Thyroid gland (tissue), 4 donors: ENCODE results near the gene SRP19. TPM values are rescaled to one million over a fixed set of nuclear protein-coding genes. Genes with fewer than 3 reads are reported as not detected.

Experiments used
- DNase-seq, 2 donors: peaks; one replicate each; pipeline ENCODE4 v3.0.0-alpha.2; 2019
- H3K27ac ChIP-seq, 3 donors: fragments of 200-600 bp; sonication (generic); 1 replicate in 2 of 3; 2 replicates in 1 of 3; pipeline ENCODE4 v1.5.1; 2016 to 2019; ENCODE audit warnings: mild to moderate bottlenecking in 1 of 3, moderate library complexity in 1 of 3
- H3K27me3 ChIP-seq: fragments of 200-600 bp; sonication (generic); one replicate; pipeline ENCODE4 v1.5.1; 2019
- H3K36me3 ChIP-seq, 2 donors: fragments of 200-600 bp; sonication (generic); one replicate each; pipeline ENCODE4 v1.5.1; 2016 to 2019
- H3K4me1 ChIP-seq, 2 donors: fragments of 200-600 bp; sonication (generic); one replicate each; pipeline ENCODE4 v1.5.1; 2017 to 2019
- H3K4me3 ChIP-seq, 3 donors: fragments of 200-600 bp; sonication (generic); replicated peaks in 1 of 3; 1 replicate in 2 of 3; 2 replicates in 1 of 3; pipeline ENCODE4 v1.5.1; 2016; ENCODE audit warnings: mild to moderate bottlenecking in 1 of 3
- H3K9me3 ChIP-seq: fragments of 200-600 bp; sonication (generic); one replicate; pipeline ENCODE4 v1.5.1; 2017
- POLR2A ChIP-seq, 2 donors: fragments of 450-650 bp; IDR thresholded peaks; one replicate each; pipeline ENCODE4 v1.6.1; 2017; ENCODE audit warnings: antibody characterized with exemption in 2 of 2, mild to moderate bottlenecking in 2 of 2, moderate library complexity in 1 of 2
- WGBS, 2 donors: methylation state at CpG; one replicate each; pipeline ENCODE4 v1.1.5; 2017; 5-methylcytosine and 5-hydroxymethylcytosine counted together
- intact Hi-C: fragments of 100-400 bp; cut with DNase I; formaldehyde crosslinking; loops from one replicate; pipeline ENCODE4 v1.15.1; 2023
- total RNA-seq, 4 donors: library from RNA; depleted of rRNA; stranded (reverse); fragments of >200 nt; gene quantifications; one replicate each; pipeline ENCODE4 v1.2.3, GENCODE V29; 2016
- TF ChIP-seq, protein P1 (sequence below), 6 experiments: fragments of 200-600 bp in 3 of 6; fragments of 450-650 bp in 3 of 6; sonication (generic) in 3 of 6; IDR thresholded peaks; one replicate each; pipeline ENCODE4 v1.5.1; 2016 to 2019; ENCODE audit warnings: antibody characterized with exemption in 6 of 6, mild to moderate bottlenecking in 2 of 6, inconsistent platforms in 1 of 6, moderate library complexity in 1 of 6

The SRP19 gene
- total RNA-seq, 4 donors from 2014 or later, result 54.5 to 82.6 (median 76.5) TPM

DNA sequence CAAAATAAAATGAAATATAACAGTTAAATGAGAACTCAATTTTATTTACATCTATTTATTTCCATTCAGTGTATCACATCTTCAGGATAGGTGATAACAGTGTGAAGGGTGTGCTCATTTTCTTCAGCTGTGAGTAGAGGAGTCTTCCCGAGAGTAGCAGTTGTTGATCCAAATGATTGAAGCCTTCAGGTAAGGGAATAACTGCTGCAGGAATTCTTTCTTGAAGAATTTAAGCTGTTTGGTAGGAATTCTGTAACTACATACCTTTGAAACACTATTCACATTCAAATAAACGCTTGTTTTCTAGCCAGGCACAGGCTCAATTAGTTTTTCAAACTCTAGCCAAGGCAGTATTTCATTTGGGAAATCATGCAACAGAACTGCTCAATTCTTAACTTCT lies 15.3 kb downstream of the SRP19 start:
- H3K4me3 ChIP-seq, result no peak overlapping the region
- TF ChIP-seq POLR2A (IDR thresholded peaks at IDR 0.05), result no peak
- TF ChIP-seq, protein P1, sequence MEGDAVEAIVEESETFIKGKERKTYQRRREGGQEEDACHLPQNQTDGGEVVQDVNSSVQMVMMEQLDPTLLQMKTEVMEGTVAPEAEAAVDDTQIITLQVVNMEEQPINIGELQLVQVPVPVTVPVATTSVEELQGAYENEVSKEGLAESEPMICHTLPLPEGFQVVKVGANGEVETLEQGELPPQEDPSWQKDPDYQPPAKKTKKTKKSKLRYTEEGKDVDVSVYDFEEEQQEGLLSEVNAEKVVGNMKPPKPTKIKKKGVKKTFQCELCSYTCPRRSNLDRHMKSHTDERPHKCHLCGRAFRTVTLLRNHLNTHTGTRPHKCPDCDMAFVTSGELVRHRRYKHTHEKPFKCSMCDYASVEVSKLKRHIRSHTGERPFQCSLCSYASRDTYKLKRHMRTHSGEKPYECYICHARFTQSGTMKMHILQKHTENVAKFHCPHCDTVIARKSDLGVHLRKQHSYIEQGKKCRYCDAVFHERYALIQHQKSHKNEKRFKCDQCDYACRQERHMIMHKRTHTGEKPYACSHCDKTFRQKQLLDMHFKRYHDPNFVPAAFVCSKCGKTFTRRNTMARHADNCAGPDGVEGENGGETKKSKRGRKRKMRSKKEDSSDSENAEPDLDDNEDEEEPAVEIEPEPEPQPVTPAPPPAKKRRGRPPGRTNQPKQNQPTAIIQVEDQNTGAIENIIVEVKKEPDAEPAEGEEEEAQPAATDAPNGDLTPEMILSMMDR (IDR thresholded peaks at IDR 0.05), result no peak
- H3K36me3 ChIP-seq, result peaks cover 0 to 7% of the 10 kb centered on the region in 2 donors
- 56 to 76% methylated on average over 2 of the region's 2 CpGs for WGBS, 2 donors
- DNase-seq, result no peak
- H3K9me3 ChIP-seq, result no peaks in the 10 kb centered on the region
- no peaks in the 10 kb centered on the region for H3K27me3 ChIP-seq
- H3K27ac ChIP-seq, result no peak overlapping the region
- peaks cover 0 to 31% of the 10 kb centered on the region in 2 donors for H3K4me1 ChIP-seq
- intact Hi-C loops, result no loop called here

DNA sequence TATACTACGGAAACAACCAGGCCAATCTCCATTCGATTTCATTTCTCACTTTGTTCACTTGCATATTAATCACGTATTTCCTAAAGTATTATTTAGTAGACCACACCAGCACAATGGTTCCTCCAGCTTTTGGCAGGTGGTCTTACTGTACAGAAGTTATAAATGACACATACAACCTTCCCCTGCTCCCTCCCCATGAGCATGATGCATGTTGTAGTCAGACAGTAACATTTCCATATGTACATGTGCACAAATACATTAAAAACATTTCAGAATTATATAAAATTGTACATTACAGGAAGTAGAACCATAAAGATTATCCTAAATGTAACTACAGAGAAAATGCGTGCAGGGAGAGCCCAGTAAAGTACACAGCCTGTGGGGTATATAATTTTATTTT lies 17.0 kb downstream of the SRP19 start:
- intact Hi-C loops, result no loop called here
- TF ChIP-seq POLR2A (IDR thresholded peaks at IDR 0.05), result no peak
- TF ChIP-seq, protein P1 (IDR thresholded peaks at IDR 0.05), result no peak
- peak overlapping the region in 1 of 3 donors; percentile 50 for H3K27ac ChIP-seq
- no peak overlapping the region for H3K4me3 ChIP-seq
- no peaks in the 10 kb centered on the region for H3K27me3 ChIP-seq
- H3K4me1 ChIP-seq, result peaks cover 0 to 33% of the 10 kb centered on the region in 2 donors
- peaks cover 0 to 7% of the 10 kb centered on the region in 2 donors for H3K36me3 ChIP-seq
- H3K9me3 ChIP-seq, result no peaks in the 10 kb centered on the region
- WGBS, 2 donors, result 70 to 92% methylated on average over 4 of the region's 4 CpGs
- DNase-seq, result no peak

DNA sequence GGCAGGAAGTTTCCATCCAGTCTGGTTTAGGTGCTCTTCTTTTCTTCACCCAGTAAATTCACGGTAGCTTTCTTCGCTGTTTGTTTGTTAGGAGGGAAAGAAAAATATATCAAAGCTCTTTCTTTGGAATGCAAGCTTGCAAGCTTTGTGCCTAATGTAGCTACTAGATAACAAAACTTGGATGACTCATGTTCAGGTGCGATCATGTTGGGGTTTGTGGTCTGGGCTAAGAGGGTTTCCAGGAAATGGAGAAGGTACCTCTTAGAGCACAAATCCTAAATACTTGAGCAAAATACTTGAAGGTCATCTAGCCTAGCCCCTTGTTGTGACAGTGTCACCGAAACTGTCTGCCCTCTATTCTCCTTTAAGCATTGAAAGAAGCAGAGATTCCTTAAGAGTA lies 17.7 kb downstream of the SRP19 start:
- no peak overlapping the region for H3K4me3 ChIP-seq
- H3K4me1 ChIP-seq, result peaks cover 0 to 33% of the 10 kb centered on the region in 2 donors
- DNase-seq, result no peak
- WGBS, 2 donors, result 69 to 70% methylated on average over 4 of the region's 4 CpGs
- H3K36me3 ChIP-seq, result peaks cover 3 to 7% of the 10 kb centered on the region in 2 donors
- intact Hi-C loops, result no loop called here
- no peaks in the 10 kb centered on the region for H3K27me3 ChIP-seq
- H3K9me3 ChIP-seq, result no peaks in the 10 kb centered on the region
- peak overlapping the region in 1 of 3 donors; percentile 50 for H3K27ac ChIP-seq
- TF ChIP-seq POLR2A (IDR thresholded peaks at IDR 0.05), result no peak
- TF ChIP-seq, protein P1 (IDR thresholded peaks at IDR 0.05), result no peak

DNA sequence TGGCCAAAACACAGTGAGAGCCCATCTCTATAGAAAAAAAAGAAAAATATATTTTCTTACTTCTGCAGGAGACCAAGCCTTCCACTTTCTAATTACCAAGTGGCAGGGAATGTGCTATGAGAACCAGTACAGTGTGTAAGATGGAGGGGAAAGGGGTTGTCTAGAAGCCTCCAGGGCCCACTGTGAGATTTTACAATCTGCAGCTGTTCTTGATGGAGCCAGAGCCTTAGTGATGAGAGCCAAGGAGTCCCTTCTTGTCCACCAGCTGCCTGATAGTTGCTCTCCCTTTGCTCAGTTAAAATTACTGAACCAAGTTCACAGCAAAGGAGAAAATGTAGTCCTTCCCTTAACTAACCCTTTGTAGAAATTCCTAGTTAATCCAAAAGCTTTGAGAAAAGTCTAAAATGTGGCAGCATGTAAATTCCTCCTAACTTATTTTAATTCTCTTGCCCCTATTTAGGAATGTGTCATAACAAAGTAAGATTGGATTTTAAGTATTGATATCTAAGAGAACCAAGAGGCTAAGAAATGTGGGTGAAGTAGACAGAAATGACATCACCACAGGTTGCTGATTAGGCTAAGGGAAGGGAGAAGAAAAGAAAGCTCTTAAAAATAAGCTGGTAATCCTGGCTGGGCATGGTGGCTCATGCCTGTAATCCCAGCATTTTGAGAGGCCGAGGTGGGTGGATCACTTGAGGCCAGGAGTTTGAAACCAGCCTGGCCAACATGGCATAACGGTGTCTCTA lies 19.3 kb downstream of the SRP19 start:
- TF ChIP-seq, protein P1 (IDR thresholded peaks at IDR 0.05), result no peak
- TF ChIP-seq POLR2A (IDR thresholded peaks at IDR 0.05), result no peak
- WGBS, 2 donors, result 89 to 90% methylated on average over 2 of the region's 2 CpGs
- Histone ChIP-seq H3K27ac (peak overlapping the region in 1 of 3 donors; percentile 19), H3K4me1 (peaks cover 3 to 44% of the 10 kb centered on the region in 2 donors), H3K4me3 (no peak overlapping the region), H3K36me3 (peaks cover 5 to 13% of the 10 kb centered on the region in 2 donors), H3K9me3 (no peaks in the 10 kb centered on the region), H3K27me3 (no peaks in the 10 kb centered on the region)
- DNase-seq, result no peak
- intact Hi-C loops, result no loop called here

DNA sequence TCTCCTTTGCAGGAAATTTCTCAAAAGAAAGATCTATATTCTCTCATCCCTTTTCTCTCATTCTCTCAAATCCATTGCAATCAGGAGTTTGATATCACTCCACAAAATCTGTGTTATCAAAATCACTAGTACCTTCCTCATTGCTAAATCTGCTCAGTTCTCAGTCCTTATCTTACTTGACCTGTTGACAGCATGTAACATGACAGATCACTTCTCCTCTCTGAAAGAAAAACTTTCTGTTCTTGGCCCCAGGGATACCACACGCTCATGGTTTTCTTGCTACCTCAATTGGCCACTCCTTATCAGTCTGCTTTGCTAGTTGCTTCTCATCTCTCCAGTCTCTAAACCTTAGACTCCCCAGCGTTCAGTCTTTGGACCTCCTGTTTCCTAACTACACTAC lies 22.1 kb downstream of the SRP19 start:
- TF ChIP-seq, protein P1 (IDR thresholded peaks at IDR 0.05), result no peak
- no peak for TF ChIP-seq POLR2A (IDR thresholded peaks at IDR 0.05)
- WGBS, 2 donors, result 94 to 96% methylated on average over 2 of the region's 2 CpGs
- no peaks in the 10 kb centered on the region for H3K27me3 ChIP-seq
- no peak for DNase-seq
- no peak overlapping the region for H3K27ac ChIP-seq
- H3K4me3 ChIP-seq, result no peak overlapping the region
- intact Hi-C loops, result no loop called here
- peaks cover 6 to 33% of the 10 kb centered on the region in 2 donors for H3K4me1 ChIP-seq
- H3K9me3 ChIP-seq, result no peaks in the 10 kb centered on the region
- peaks cover 21 to 22% of the 10 kb centered on the region in 2 donors for H3K36me3 ChIP-seq
